C1 segment of cervical spinal cord (tissue), 14 donors: ENCODE measurements around the gene MYO18A.
"Not testable (repeated sequence)": the region's sequence is repeated elsewhere in the genome, so short reads cannot be mapped to it uniquely, and the experiment has no call there.

ENCODE experiments used
- DNase-seq, 14 donors: peaks; one replicate each; lab custom pipeline; 2025; lab: John Stamatoyannopoulos, UW

MYO18A gene

GRCh38 chr17:29194669-29195068, 14.5 kb upstream of the MYO18A start:
- no peak for DNase-seq

GRCh38 chr17:29193146-29193545, 12.9 kb upstream of the MYO18A start:
- DNase-seq: peak in 1 of 14 donors; percentile 84

GRCh38 chr17:29190592-29191207, 10.5 kb upstream of the MYO18A start:
- DNase-seq: no peak

DNA sequence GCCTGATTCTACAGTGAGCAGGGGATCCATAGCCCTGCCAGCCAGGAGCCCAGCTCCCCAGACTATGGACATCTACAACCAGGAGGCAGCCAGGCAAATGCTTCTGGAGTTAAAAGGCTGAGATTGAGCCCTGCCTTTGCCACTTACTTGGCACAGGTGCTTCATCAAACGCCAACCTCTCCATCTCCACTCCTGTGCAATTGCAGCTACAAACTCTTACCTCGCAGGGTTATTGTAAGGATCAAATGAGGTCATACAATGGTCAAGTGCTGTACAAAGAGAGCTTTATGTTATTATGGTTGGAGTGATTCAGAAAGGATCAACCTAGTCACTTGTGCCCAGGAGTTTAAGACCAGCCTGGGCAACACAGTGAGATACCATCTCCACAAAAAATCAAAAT, 9.8 kb upstream of the MYO18A start:
- no peak for DNase-seq

DNA sequence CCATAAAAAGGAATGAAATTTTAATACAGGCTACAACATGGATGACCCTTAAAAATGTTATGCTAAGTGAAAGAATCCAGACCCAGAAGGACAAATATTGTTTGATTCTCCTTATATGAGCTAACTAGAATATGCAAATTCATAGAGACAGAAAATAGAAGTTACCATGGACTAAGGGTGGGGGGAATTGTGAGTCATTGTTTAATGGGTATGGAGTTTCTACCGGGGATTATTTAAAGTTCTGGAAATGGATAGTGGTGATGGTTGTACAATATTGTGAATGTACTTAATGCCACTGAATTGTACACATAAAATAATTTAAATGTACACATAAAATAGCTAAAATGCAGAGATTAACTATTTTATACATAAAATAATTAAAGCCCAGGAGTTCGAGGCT, 9.2 kb upstream of the MYO18A start:
- DNase-seq: no peak

DNA sequence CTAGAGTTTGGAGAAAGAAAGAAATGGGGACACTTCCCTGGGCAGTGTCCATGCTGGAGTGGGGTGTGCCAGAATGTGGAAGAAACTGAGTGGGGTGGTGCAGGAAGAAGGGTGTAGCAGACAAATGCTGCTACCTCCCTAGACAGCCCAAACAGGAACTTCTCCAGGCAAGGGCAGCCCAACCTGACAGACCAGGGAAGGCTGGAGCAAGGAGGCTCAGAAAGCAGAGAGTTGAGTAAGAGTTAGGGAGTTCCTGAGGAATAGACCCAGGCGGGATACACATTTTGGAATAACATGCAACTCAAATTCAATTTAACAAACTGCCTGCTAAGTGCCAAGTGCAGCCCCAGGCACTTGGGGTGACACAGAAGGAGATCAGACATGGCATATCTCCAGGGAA, 1.0 kb upstream of the MYO18A start:
- no peak for DNase-seq

- no peak for DNase-seq
Measured at GRCh38 chr17:29180788-29181160, 576 bp upstream of the MYO18A start.

GRCh38 chr17:29179232-29180033, 765 bp downstream of the MYO18A start:
- peak in 6 of 14 donors; percentile 30 to 74 (median 54) for DNase-seq

GRCh38 chr17:29178750-29179231, 1.4 kb downstream of the MYO18A start:
- DNase-seq: peak in 7 of 14 donors; percentile 32 to 67 (median 60)

- DNase-seq: no peak
Measured at GRCh38 chr17:29177871-29178749, 2.1 kb downstream of the MYO18A start.

- DNase-seq: no peak
Measured at GRCh38 chr17:29177541-29177870, 2.7 kb downstream of the MYO18A start.

GRCh38 chr17:29176558-29177351, 3.4 kb downstream of the MYO18A start:
- peak in 2 of 14 donors; percentile 17 to 25 for DNase-seq

- no peak for DNase-seq
Measured at GRCh38 chr17:29175349-29175748, 4.8 kb downstream of the MYO18A start.

DNA sequence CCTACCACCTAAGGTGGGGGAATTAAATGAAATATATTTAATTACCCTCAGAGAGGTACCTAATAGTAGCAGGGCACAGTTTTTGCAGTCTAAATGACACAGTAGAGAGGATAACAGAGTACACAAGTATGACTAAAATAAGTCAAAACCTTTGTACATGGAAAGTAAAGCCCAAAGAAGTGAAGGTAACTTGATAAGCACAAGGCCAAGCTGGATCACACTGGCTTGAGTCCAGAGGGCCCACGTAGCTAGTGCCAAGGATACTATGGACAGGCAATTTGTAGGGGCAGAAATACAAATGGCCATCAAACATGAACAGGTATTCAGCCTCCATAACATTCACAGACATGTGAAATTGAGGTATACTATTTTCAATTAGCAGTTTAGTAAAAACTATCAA, 7.6 kb downstream of the MYO18A start:
- no peak for DNase-seq

DNA sequence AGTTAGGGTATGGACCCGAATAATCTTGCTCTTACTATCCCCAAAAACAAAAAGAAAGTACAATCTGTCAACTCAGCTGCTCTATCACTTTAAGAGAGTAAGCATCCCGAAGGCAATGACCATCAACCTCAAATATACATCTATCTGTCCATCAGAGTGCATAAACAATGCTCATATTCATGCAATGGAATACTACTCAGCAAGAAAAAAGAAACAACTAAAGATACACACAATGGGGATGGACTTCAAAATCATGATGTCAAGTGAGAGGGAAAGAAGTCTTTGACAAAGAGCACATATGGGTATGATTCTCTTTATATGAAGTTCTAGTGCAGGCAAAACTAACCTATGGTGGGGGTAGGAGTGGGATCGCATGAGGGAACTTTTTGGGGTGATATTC, 9.5 kb downstream of the MYO18A start:
- DNase-seq: no peak

GRCh38 chr17:29169806-29170591, 10.2 kb downstream of the MYO18A start:
- DNase-seq: no peak

DNA sequence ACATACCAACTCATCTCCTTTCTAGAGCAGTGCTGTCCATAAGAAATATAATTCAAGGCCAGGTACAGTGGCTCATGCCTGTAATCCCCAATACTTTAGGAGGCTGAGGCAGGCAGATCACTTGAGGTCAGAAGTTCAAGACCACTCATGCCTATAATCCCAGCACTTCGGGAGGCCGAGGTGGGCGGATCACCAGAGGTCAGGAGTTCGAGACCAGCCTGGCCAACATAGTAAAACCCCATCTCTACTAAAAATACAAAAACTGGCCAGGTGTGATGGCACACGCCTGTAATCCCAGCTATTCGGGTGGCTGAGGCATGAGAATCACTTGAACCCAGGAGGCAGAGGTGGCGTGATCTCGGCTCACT, 11.5 kb downstream of the MYO18A start:
- not testable (repeated sequence) for DNase-seq

DNA sequence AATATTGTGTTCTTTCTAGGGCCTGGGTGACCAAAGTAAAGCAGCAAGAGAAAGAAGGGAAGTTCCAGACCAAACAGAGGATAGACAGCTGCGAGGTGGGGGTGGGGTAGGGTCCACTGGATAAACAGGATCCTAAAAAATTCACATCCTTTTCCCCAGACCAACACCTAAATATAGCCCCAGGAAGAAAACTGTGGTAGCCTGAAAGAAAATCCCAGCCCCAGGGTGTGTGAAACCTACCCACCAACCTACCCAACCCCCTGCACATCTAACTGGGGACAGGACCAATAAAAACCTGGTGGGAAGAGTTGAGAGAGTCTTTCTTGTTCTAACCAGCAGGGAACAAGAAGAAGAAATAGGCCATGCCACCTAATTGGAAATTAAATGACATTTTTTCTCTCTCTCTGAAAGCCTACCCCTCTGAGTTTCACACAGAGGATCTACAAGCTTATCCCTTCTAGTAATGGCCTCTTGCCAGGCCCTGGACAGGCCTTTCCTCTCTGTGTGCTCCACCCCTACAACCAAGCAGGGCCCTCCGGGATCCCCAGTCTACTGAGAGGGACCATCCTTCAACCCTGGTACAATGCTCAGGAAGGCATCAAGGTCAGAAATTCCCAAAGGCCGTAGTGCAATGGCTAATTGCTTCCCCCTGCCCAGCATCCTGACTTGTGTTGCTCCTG, 12.0 kb downstream of the MYO18A start:
- DNase-seq: no peak

DNA sequence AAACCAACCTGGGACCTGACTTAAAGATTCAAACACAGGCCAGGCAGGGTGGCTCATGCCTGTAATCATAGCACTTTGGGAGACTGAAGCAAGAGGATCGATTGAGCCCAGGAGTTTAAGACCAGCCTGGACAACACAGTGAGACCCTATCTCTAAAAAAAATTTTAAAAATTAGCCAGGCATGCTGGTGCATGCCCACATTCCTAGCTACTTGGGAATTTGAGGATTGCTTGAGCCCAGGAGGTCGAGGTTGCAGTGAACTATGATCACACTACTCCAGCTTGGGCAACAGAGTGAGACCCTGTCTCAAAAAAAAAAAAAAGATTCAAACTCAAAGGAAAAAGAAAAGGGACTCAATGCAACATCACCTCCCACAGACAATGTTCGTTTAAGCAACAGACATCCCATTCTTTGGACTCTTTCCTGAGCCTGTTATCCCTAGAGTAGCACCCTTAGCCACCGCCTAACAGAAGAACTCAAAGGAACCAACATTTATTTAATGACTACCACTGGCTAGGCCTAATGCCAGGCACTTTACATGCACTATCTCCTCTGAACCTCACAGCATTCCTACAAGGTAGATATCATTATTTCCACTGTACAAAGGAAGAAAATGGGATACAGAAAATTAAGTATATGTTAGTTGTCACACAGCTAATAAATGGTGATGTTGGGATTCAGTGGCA, 12.7 kb downstream of the MYO18A start:
- DNase-seq: no peak

- DNase-seq: no peak
Measured at GRCh38 chr17:29166507-29166887, 13.7 kb downstream of the MYO18A start.
